Astrocyte (in vitro differentiated cells and primary cell): ENCODE data around the gene KDELR1. TPM values are rescaled to one million over a fixed set of nuclear protein-coding genes. Genes with fewer than 3 reads are reported as not detected.

Experiments
- DNase-seq: peaks from one replicate; pipeline ENCODE4 v3.0.0-alpha.2; 2010; ENCODE audit warnings: low read depth
- FAIRE-seq: peaks from 2 replicates; lab custom pipeline; 2011; peaks lifted over from hg19 to GRCh38; lab: Jason Lieb, UNC
- H2AFZ ChIP-seq: 2 replicates; pipeline ENCODE4 v1.6.0; 2012; ENCODE audit warnings: low read depth, low read length, inconsistent platforms
- H3K27ac ChIP-seq: 2 replicates; pipeline ENCODE4 v1.5.1; 2011; ENCODE audit warnings: low read depth, low read length, inconsistent platforms
- H3K27me3 ChIP-seq: 2 replicates; pipeline ENCODE4 v1.6.0; 2011; ENCODE audit warnings: low read length, inconsistent platforms; ENCODE audit not compliant: insufficient read depth
- H3K36me3 ChIP-seq: 2 replicates; pipeline ENCODE4 v1.5.1; 2011; ENCODE audit warnings: low read length, inconsistent platforms; ENCODE audit not compliant: insufficient read depth
- H3K4me1 ChIP-seq: 2 replicates; pipeline ENCODE4 v1.5.1; 2011; ENCODE audit warnings: low read length, inconsistent platforms; ENCODE audit not compliant: insufficient read depth
- H3K4me2 ChIP-seq: 2 replicates; pipeline ENCODE4 v1.6.0; 2012; ENCODE audit warnings: low read length, inconsistent platforms
- H3K4me3 ChIP-seq: 2 replicates; pipeline ENCODE4 v1.5.1; 2011; ENCODE audit warnings: low read depth, mild to moderate bottlenecking, low read length, inconsistent platforms; ENCODE audit not compliant: insufficient read depth
- H3K79me2 ChIP-seq: 2 replicates; pipeline ENCODE4 v1.6.0; 2012; ENCODE audit warnings: mild to moderate bottlenecking, low read length, inconsistent platforms; ENCODE audit not compliant: insufficient read depth
- H3K9ac ChIP-seq: 2 replicates; pipeline ENCODE4 v1.6.0; 2012; ENCODE audit warnings: mild to moderate bottlenecking, low read length, inconsistent platforms
- H3K9me3 ChIP-seq: 2 replicates; pipeline ENCODE4 v1.5.1; 2012; ENCODE audit warnings: low read depth, mild to moderate bottlenecking, low read length, inconsistent platforms; ENCODE audit not compliant: insufficient read depth
- H4K20me1 ChIP-seq: 2 replicates; pipeline ENCODE4 v1.6.0; 2012; ENCODE audit warnings: low read length, inconsistent platforms; ENCODE audit not compliant: insufficient read depth
- H3K27ac Mint-ChIP-seq: one replicate; pipeline ENCODE4 v1.8.0; 2021; ENCODE audit warnings: mild to moderate bottlenecking, mixed read lengths; ENCODE audit not compliant: unreplicated experiment
- H3K27me3 Mint-ChIP-seq: one replicate; pipeline ENCODE4 v1.8.0; 2021; ENCODE audit warnings: low read depth, mixed read lengths; ENCODE audit not compliant: unreplicated experiment
- H3K36me3 Mint-ChIP-seq: one replicate; pipeline ENCODE4 v1.8.0; 2021; ENCODE audit warnings: low read depth, mixed read lengths; ENCODE audit not compliant: unreplicated experiment
- H3K4me1 Mint-ChIP-seq: one replicate; pipeline ENCODE4 v1.8.0; 2021; ENCODE audit warnings: low read depth, mixed read lengths; ENCODE audit not compliant: unreplicated experiment
- H3K4me3 Mint-ChIP-seq: one replicate; pipeline ENCODE4 v1.8.0; 2021; ENCODE audit warnings: mild to moderate bottlenecking, moderate library complexity, mixed read lengths; ENCODE audit not compliant: unreplicated experiment
- H3K9me3 Mint-ChIP-seq: one replicate; pipeline ENCODE4 v1.8.0; 2021; ENCODE audit warnings: mild to moderate bottlenecking, mixed read lengths; ENCODE audit not compliant: unreplicated experiment
- EZH2 ChIP-seq: IDR thresholded peaks from 2 replicates; pipeline ENCODE4 v1.6.1; 2012; ENCODE audit warnings: mild to moderate bottlenecking, low read length, inconsistent platforms; ENCODE audit not compliant: insufficient read depth
- total RNA-seq: library from RNA; stranded (reverse); gene quantifications from 2 replicates; pipeline ENCODE4 v1.2.1, GENCODE V29; 2021
- TF ChIP-seq, protein P1 (sequence below): IDR thresholded peaks from 2 replicates; pipeline ENCODE4 v1.5.1; 2011; ENCODE audit warnings: low read depth, mild to moderate bottlenecking, inconsistent platforms, low read length, moderate library complexity; ENCODE audit not compliant: insufficient read depth

Gene KDELR1
- total RNA-seq, 1 donor from 2014 or later, result 370 TPM

- DNase-seq, result no peak
- H3K79me2 ChIP-seq, result no peaks in the 10 kb centered on the region
- H3K4me2 ChIP-seq, result no peak overlapping the region
- no peak overlapping the region for H3K9ac ChIP-seq
- Mint-ChIP-seq H3K27ac (no peak overlapping the region), H3K9me3 (no peaks in the 10 kb centered on the region), H3K4me1 (no peaks in the 10 kb centered on the region), H3K4me3 (no peak overlapping the region), H3K27me3 (peaks cover 7% of the 10 kb centered on the region), H3K36me3 (peaks cover 8% of the 10 kb centered on the region)
- FAIRE-seq, result no peak
- no peaks in the 10 kb centered on the region for H3K36me3 ChIP-seq
- H3K4me1 ChIP-seq, result no peaks in the 10 kb centered on the region
- H2AFZ ChIP-seq, result no peak overlapping the region
- TF ChIP-seq, protein P1, sequence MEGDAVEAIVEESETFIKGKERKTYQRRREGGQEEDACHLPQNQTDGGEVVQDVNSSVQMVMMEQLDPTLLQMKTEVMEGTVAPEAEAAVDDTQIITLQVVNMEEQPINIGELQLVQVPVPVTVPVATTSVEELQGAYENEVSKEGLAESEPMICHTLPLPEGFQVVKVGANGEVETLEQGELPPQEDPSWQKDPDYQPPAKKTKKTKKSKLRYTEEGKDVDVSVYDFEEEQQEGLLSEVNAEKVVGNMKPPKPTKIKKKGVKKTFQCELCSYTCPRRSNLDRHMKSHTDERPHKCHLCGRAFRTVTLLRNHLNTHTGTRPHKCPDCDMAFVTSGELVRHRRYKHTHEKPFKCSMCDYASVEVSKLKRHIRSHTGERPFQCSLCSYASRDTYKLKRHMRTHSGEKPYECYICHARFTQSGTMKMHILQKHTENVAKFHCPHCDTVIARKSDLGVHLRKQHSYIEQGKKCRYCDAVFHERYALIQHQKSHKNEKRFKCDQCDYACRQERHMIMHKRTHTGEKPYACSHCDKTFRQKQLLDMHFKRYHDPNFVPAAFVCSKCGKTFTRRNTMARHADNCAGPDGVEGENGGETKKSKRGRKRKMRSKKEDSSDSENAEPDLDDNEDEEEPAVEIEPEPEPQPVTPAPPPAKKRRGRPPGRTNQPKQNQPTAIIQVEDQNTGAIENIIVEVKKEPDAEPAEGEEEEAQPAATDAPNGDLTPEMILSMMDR, result no peak
- TF ChIP-seq EZH2, result no peak
- H4K20me1 ChIP-seq, result no peaks in the 10 kb centered on the region
- H3K9me3 ChIP-seq, result no peaks in the 10 kb centered on the region
- H3K4me3 ChIP-seq, result no peak overlapping the region
- no peaks in the 10 kb centered on the region for H3K27me3 ChIP-seq
- H3K27ac ChIP-seq, result no peak overlapping the region
Measured at GRCh38 chr19:48433337-48433736, 42.0 kb upstream of the KDELR1 start.

- Mint-ChIP-seq H3K9me3 (no peaks in the 10 kb centered on the region), H3K4me3 (no peak overlapping the region), H3K27me3 (no peaks in the 10 kb centered on the region), H3K36me3 (peaks cover 7% of the 10 kb centered on the region), H3K4me1 (peaks cover 10% of the 10 kb centered on the region), H3K27ac (no peak overlapping the region)
- H4K20me1 ChIP-seq, result no peaks in the 10 kb centered on the region
- DNase-seq (no peak), FAIRE-seq (no peak)
- H3K27ac ChIP-seq, result no peak overlapping the region
- no peak overlapping the region for H3K4me3 ChIP-seq
- H3K27me3 ChIP-seq, result no peaks in the 10 kb centered on the region
- H2AFZ ChIP-seq, result no peak overlapping the region
- peaks cover 2% of the 10 kb centered on the region for H3K36me3 ChIP-seq
- H3K4me2 ChIP-seq, result no peak overlapping the region
- H3K9me3 ChIP-seq, result no peaks in the 10 kb centered on the region
- TF ChIP-seq, protein P1, result no peak
- no peak for TF ChIP-seq EZH2
- no peaks in the 10 kb centered on the region for H3K79me2 ChIP-seq
- H3K4me1 ChIP-seq, result peaks cover 11% of the 10 kb centered on the region
- no peak overlapping the region for H3K9ac ChIP-seq
Measured at GRCh38 chr19:48428670-48429069, 37.3 kb upstream of the KDELR1 start.

GRCh38 chr19:48424694-48425219, 33.4 kb upstream of the KDELR1 start:
- FAIRE-seq (no peak), DNase-seq (peak; percentile 73)
- peak overlapping the region; percentile 73 for H3K9ac ChIP-seq
- Mint-ChIP-seq H3K4me1 (peaks cover 10% of the 10 kb centered on the region), H3K36me3 (peaks cover 7% of the 10 kb centered on the region), H3K27me3 (no peaks in the 10 kb centered on the region), H3K9me3 (no peaks in the 10 kb centered on the region), H3K27ac (peak overlapping the region; percentile 100), H3K4me3 (peak overlapping the region; percentile 67)
- no peaks in the 10 kb centered on the region for H3K9me3 ChIP-seq
- H3K36me3 ChIP-seq, result peaks cover 2% of the 10 kb centered on the region
- H3K4me2 ChIP-seq, result peak overlapping the region; percentile 91
- no peaks in the 10 kb centered on the region for H3K27me3 ChIP-seq
- TF ChIP-seq EZH2, result no peak
- TF ChIP-seq, protein P1, result no peak
- H3K4me1 ChIP-seq, result peaks cover 11% of the 10 kb centered on the region
- peak overlapping the region; percentile 84 for H3K27ac ChIP-seq
- peak overlapping the region; percentile 38 for H3K4me3 ChIP-seq
- H3K79me2 ChIP-seq, result no peaks in the 10 kb centered on the region
- no peaks in the 10 kb centered on the region for H4K20me1 ChIP-seq
- peak overlapping the region; percentile 95 for H2AFZ ChIP-seq
